GM18517 (cell line): ENCODE results near the gene CEP20.
"Not testable (repeated sequence)": the region's sequence is repeated elsewhere in the genome, so short reads cannot be mapped to it uniquely, and the experiment has no call there.

Experiments used
- ATAC-seq: cut with Tn5 transposase; IDR thresholded peaks from one replicate; pipeline ENCODE4 v1.9.1; 2021; ENCODE audit warnings: mild to moderate bottlenecking, moderate library complexity; ENCODE audit not compliant: unreplicated experiment

The CEP20 gene

GRCh38 chr16:15861996-15862395 lies 26.4 kb downstream of the CEP20 start:
- no peak for ATAC-seq

GRCh38 chr16:15858921-15859668 lies 29.3 kb downstream of the CEP20 start:
- ATAC-seq: no peak

GRCh38 chr16:15857724-15858560 lies 30.5 kb downstream of the CEP20 start:
- no peak for ATAC-seq

- no peak for ATAC-seq
These were observed 31.3 kb downstream of the CEP20 start, which contains the start of gene MYH11 for GRCh38 chr16:15856901-15857698. Gene MYH11, minus strand, starts transcription at chr16:15857028. Its CDS starts 18,776 bp downstream, at chr16:15838252.

GRCh38 chr16:15856182-15856581 lies 32.2 kb downstream of the CEP20 start:
- ATAC-seq: no peak

GRCh38 chr16:15855704-15856003 lies 32.7 kb downstream of the CEP20 start:
- peak; percentile 92 for ATAC-seq

- peak; percentile 16 for ATAC-seq
These were observed 33.3 kb downstream of the CEP20 start for GRCh38 chr16:15854906-15855703.

GRCh38 chr16:15854061-15854460 lies 34.3 kb downstream of the CEP20 start:
- no peak for ATAC-seq

- ATAC-seq: no peak
These were observed 35.4 kb downstream of the CEP20 start for GRCh38 chr16:15853021-15853420.

- ATAC-seq: not testable (repeated sequence)
These were observed 37.8 kb downstream of the CEP20 start for GRCh38 chr16:15850555-15850954.

GRCh38 chr16:15849209-15849981 lies 39.0 kb downstream of the CEP20 start:
- no peak for ATAC-seq

GRCh38 chr16:15847611-15848175 lies 40.7 kb downstream of the CEP20 start:
- no peak for ATAC-seq

- ATAC-seq: no peak
These were observed 41.9 kb downstream of the CEP20 start for GRCh38 chr16:15846510-15846909.

GRCh38 chr16:15843635-15844279 lies 44.6 kb downstream of the CEP20 start:
- ATAC-seq: no peak

GRCh38 chr16:15839204-15839603 lies 49.2 kb downstream of the CEP20 start:
- ATAC-seq: not testable (repeated sequence)

GRCh38 chr16:15837761-15838160 lies 50.6 kb downstream of the CEP20 start:
- ATAC-seq: no peak

GRCh38 chr16:15836965-15837611 lies 51.3 kb downstream of the CEP20 start:
- no peak for ATAC-seq

GRCh38 chr16:15836074-15836473 lies 52.3 kb downstream of the CEP20 start:
- no peak for ATAC-seq
